SK-N-SH treated with all-trans-retinoic acid at 6 μM for 48 hours (cell line): ENCODE data around the gene ATP6V1C2.

Experiments
- ATAC-seq: fragments of 200-7000 bp; cut with Tn5 transposase; 3 replicates; pipeline ENCODE4 v1.9.1; 2020; ENCODE audit warnings: mild to moderate bottlenecking, moderate library complexity
- CREB5 ChIP-seq: fragments of 250-450 bp; sonication (Bioruptor Pico); IDR thresholded peaks from 2 replicates; pipeline ENCODE4 v1.5.1; 2020; ENCODE audit warnings: low read depth, mild to moderate bottlenecking, moderate library complexity
- CSDC2 ChIP-seq: fragments of 250-450 bp; sonication (Bioruptor Pico); IDR thresholded peaks from 2 replicates; pipeline ENCODE4 v1.5.0; 2020; ENCODE audit warnings: mild to moderate bottlenecking, moderate library complexity
- ESRRG ChIP-seq: fragments of 250-450 bp; sonication (Bioruptor Pico); IDR thresholded peaks from 2 replicates; pipeline ENCODE4 v1.6.1; 2021; ENCODE audit warnings: mild to moderate bottlenecking
- GLIS3 ChIP-seq: fragments of 250-450 bp; sonication (Bioruptor Pico); IDR thresholded peaks from 2 replicates; pipeline ENCODE4 v1.5.0; 2020; ENCODE audit warnings: mild to moderate bottlenecking, moderate library complexity
- ISL1 ChIP-seq: fragments of 250-450 bp; sonication (Bioruptor Pico); IDR thresholded peaks from 2 replicates; pipeline ENCODE4 v2.1.2; 2022; ENCODE audit warnings: mild to moderate bottlenecking, moderate library complexity
- OSR1 ChIP-seq: fragments of 250-450 bp; sonication (Bioruptor Pico); IDR thresholded peaks from 2 replicates; pipeline ENCODE4 v1.8.0; 2022; ENCODE audit warnings: moderate library complexity, mild to moderate bottlenecking, inconsistent platforms
- POU6F1 ChIP-seq: fragments of 250-450 bp; sonication (Bioruptor Pico); IDR thresholded peaks from 2 replicates; pipeline ENCODE4 v1.8.0; 2021; ENCODE audit warnings: low read depth, mild to moderate bottlenecking, moderate library complexity, borderline replicate concordance
- PPARA ChIP-seq: fragments of 250-450 bp; sonication (Bioruptor Pico); IDR thresholded peaks from 2 replicates; pipeline ENCODE4 v1.5.0; 2020; ENCODE audit warnings: mild to moderate bottlenecking, borderline replicate concordance
- RARB ChIP-seq: fragments of 250-450 bp; sonication (Bioruptor Pico); IDR thresholded peaks from 2 replicates; pipeline ENCODE4 v1.8.0; 2021; ENCODE audit warnings: mild to moderate bottlenecking, moderate library complexity
- SNAI2 ChIP-seq: fragments of 250-450 bp; sonication (Bioruptor Pico); IDR thresholded peaks from 2 replicates; pipeline ENCODE4 v1.5.0; 2020; ENCODE audit warnings: mild to moderate bottlenecking, moderate library complexity
- TCF4 ChIP-seq: fragments of 250-450 bp; sonication (Bioruptor Pico); IDR thresholded peaks from 2 replicates; pipeline ENCODE4 v1.8.0; 2021; ENCODE audit warnings: mild to moderate bottlenecking, moderate library complexity, borderline replicate concordance
- TOX ChIP-seq: fragments of 250-450 bp; sonication (Bioruptor Pico); IDR thresholded peaks from 2 replicates; pipeline ENCODE4 v1.8.0; 2021; ENCODE audit warnings: mild to moderate bottlenecking, moderate library complexity, borderline replicate concordance
- ZC3H10 ChIP-seq: fragments of 250-450 bp; sonication (Bioruptor Pico); IDR thresholded peaks from 2 replicates; pipeline ENCODE4 v1.5.1; 2021; ENCODE audit warnings: mild to moderate bottlenecking, moderate library complexity
- ZFP3 ChIP-seq: fragments of 250-450 bp; sonication (Bioruptor Pico); IDR thresholded peaks from 2 replicates; pipeline ENCODE4 v1.5.0; 2020; ENCODE audit warnings: mild to moderate bottlenecking, moderate library complexity
- ZFP30 ChIP-seq: fragments of 450-650 bp; formaldehyde crosslinking; IDR thresholded peaks from 2 replicates; pipeline ENCODE4 v1.5.0; 2022; ENCODE audit warnings: mild to moderate bottlenecking, moderate library complexity
- ZNF565 ChIP-seq: fragments of 450-650 bp; formaldehyde crosslinking; conservative IDR thresholded peaks from 2 replicates; pipeline ENCODE4 v1.5.0; 2020; ENCODE audit warnings: low read depth, mild to moderate bottlenecking, moderate library complexity
- ZNF70 ChIP-seq: fragments of 450-650 bp; formaldehyde crosslinking; IDR thresholded peaks from 2 replicates; pipeline ENCODE4 v1.5.0; 2020; ENCODE audit warnings: mild to moderate bottlenecking, moderate library complexity
- ZNF8 ChIP-seq: fragments of 450-650 bp; formaldehyde crosslinking; IDR thresholded peaks from 2 replicates; pipeline ENCODE4 v1.5.0; 2020; ENCODE audit warnings: mild to moderate bottlenecking, moderate library complexity
- TF ChIP-seq, protein P1 (sequence below): fragments of 250-450 bp; sonication (Bioruptor Pico); IDR thresholded peaks from 2 replicates; pipeline ENCODE4 v1.5.1; 2021; ENCODE audit warnings: mild to moderate bottlenecking, moderate library complexity
- TF ChIP-seq, protein P2 (sequence below): fragments of 250-450 bp; sonication (Bioruptor Pico); IDR thresholded peaks from 2 replicates; pipeline ENCODE4 v1.8.0; 2020; ENCODE audit warnings: mild to moderate bottlenecking, moderate library complexity, borderline replicate concordance

Gene ATP6V1C2

DNA sequence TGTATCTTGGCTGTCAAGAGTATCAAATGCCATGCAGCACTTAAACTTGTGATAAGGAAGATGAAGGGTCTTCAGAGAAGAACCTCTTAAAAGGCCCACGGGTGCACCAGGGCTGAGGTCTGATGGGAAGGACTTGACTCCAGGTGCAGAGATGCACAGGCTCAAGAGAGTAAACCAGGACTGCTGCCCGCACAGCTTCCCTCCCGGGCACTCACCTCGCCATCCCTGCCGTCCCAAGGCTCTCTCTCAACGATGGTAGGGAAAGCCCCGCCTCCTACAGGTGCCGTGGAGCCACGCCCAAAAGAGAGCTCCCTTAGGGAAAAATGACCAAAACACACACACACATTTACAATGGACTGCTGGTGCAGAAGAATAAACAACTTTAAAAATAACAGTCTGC lies 63.3 kb downstream of the ATP6V1C2 start:
- ATAC-seq = no peak
- TF ChIP-seq GLIS3 (CRISPR knock-in tag) (no peak), TOX (CRISPR knock-in tag) (no peak), ZFP30 (CRISPR knock-in tag) (no peak), CREB5 (CRISPR knock-in tag) (no peak), POU6F1 (CRISPR knock-in tag) (no peak), SNAI2 (CRISPR knock-in tag) (no peak), ISL1 (CRISPR knock-in tag) (no peak), ZNF8 (CRISPR knock-in tag) (no peak), OSR1 (CRISPR knock-in tag) (no peak), TCF4 (CRISPR knock-in tag) (no peak), PPARA (no peak), RARB (CRISPR knock-in tag) (no peak), ZC3H10 (CRISPR knock-in tag) (no peak)
- TF ChIP-seq, protein P1, sequence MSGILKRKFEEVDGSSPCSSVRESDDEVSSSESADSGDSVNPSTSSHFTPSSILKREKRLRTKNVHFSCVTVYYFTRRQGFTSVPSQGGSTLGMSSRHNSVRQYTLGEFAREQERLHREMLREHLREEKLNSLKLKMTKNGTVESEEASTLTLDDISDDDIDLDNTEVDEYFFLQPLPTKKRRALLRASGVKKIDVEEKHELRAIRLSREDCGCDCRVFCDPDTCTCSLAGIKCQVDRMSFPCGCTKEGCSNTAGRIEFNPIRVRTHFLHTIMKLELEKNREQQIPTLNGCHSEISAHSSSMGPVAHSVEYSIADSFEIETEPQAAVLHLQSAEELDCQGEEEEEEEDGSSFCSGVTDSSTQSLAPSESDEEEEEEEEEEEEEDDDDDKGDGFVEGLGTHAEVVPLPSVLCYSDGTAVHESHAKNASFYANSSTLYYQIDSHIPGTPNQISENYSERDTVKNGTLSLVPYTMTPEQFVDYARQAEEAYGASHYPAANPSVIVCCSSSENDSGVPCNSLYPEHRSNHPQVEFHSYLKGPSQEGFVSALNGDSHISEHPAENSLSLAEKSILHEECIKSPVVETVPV (CRISPR knock-in tag) = no peak
- TF ChIP-seq, protein P2, sequence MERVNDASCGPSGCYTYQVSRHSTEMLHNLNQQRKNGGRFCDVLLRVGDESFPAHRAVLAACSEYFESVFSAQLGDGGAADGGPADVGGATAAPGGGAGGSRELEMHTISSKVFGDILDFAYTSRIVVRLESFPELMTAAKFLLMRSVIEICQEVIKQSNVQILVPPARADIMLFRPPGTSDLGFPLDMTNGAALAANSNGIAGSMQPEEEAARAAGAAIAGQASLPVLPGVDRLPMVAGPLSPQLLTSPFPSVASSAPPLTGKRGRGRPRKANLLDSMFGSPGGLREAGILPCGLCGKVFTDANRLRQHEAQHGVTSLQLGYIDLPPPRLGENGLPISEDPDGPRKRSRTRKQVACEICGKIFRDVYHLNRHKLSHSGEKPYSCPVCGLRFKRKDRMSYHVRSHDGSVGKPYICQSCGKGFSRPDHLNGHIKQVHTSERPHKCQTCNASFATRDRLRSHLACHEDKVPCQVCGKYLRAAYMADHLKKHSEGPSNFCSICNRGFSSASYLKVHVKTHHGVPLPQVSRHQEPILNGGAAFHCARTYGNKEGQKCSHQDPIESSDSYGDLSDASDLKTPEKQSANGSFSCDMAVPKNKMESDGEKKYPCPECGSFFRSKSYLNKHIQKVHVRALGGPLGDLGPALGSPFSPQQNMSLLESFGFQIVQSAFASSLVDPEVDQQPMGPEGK (CRISPR knock-in tag) = no peak

GRCh38 chr2:10785260-10785659 lies 63.8 kb downstream of the ATP6V1C2 start:
- no peak for TF ChIP-seq ZNF565 (CRISPR knock-in tag)
- TF ChIP-seq ZFP30 (CRISPR knock-in tag) = no peak
- no peak for TF ChIP-seq ESRRG (CRISPR knock-in tag)
- TF ChIP-seq ZFP3 (CRISPR knock-in tag) = no peak
- TF ChIP-seq ISL1 (CRISPR knock-in tag) = no peak
- TF ChIP-seq CREB5 (CRISPR knock-in tag) = no peak
- TF ChIP-seq OSR1 (CRISPR knock-in tag) = no peak
- no peak for TF ChIP-seq SNAI2 (CRISPR knock-in tag)
- TF ChIP-seq, protein P2 (CRISPR knock-in tag) = no peak
- TF ChIP-seq RARB (CRISPR knock-in tag) = no peak
- no peak for TF ChIP-seq ZNF8 (CRISPR knock-in tag)
- TF ChIP-seq GLIS3 (CRISPR knock-in tag) = no peak
- no peak for TF ChIP-seq ZNF70
- no peak for TF ChIP-seq ZC3H10 (CRISPR knock-in tag)
- TF ChIP-seq CSDC2 (CRISPR knock-in tag) = no peak
- TF ChIP-seq, all 23 proteins: peak for 0
- no peak for ATAC-seq
